A673 (cell line): ENCODE data around the gene LEPROT. TPM values are rescaled to one million over a fixed set of nuclear protein-coding genes. Genes with fewer than 3 reads are reported as not detected.
A peak's percentile ranks its signal among the peaks of the same experiment; 100 is the strongest.

Experiments used
- BruUV-seq: library from RNA; stranded (reverse); fragments of 400-500 nt; replicated peaks from 2 replicates; lab custom pipeline; 2021; lab: Mats Ljungman, UMichigan
- CTCF ChIA-PET: fragments of 300-600 bp; sonication (Branson Sonifier 250); formaldehyde crosslinking; loops from one replicate; lab custom pipeline; 2022; ENCODE audit warnings: antibody characterized with exemption; lab: Charles Lee
- POLR2A ChIA-PET: fragments of 300-600 bp; sonication (Branson Sonifier 250); formaldehyde crosslinking; loops from one replicate; lab custom pipeline; 2022; ENCODE audit warnings: antibody characterized with exemption; ENCODE audit not compliant: low non-redundant PET; lab: Charles Lee
- DNase-seq: peaks from one replicate; pipeline ENCODE4 v3.0.0-alpha.2; 2015; ENCODE audit warnings: low spot score
- H3K27ac ChIP-seq: fragments of 200-600 bp; sonication (generic); 2 replicates; pipeline ENCODE4 v1.5.1; 2016; ENCODE audit warnings: mixed run types, low read depth, mild to moderate bottlenecking, mixed read lengths, antibody characterized with exemption, low read length; ENCODE audit not compliant: poor library complexity, severe bottlenecking
- H3K27me3 ChIP-seq: fragments of 200-600 bp; sonication (generic); replicated peaks from 2 replicates; pipeline ENCODE4 v1.6.1; 2017; ENCODE audit warnings: mixed run types, low read depth, mild to moderate bottlenecking, mixed read lengths, antibody characterized with exemption, low read length; ENCODE audit not compliant: insufficient read depth, poor library complexity
- H3K36me3 ChIP-seq: fragments of 200-600 bp; sonication (generic); 2 replicates; pipeline ENCODE4 v1.6.1; 2016; ENCODE audit warnings: mixed run types, mild to moderate bottlenecking, mixed read lengths, antibody characterized with exemption, low read length; ENCODE audit not compliant: insufficient read depth, poor library complexity, severe bottlenecking
- H3K4me1 ChIP-seq: fragments of 200-600 bp; sonication (generic); 2 replicates; pipeline ENCODE4 v1.6.1; 2017; ENCODE audit warnings: mixed run types, mild to moderate bottlenecking, mixed read lengths, antibody characterized with exemption, low read length; ENCODE audit not compliant: insufficient read depth, poor library complexity, severe bottlenecking
- H3K4me3 ChIP-seq: fragments of 200-600 bp; sonication (generic); 2 replicates; pipeline ENCODE4 v1.5.1; 2016; ENCODE audit warnings: low read depth, mixed run types, mild to moderate bottlenecking, mixed read lengths, low read length; ENCODE audit not compliant: poor library complexity, severe bottlenecking
- H3K9me3 ChIP-seq: fragments of 200-600 bp; sonication (generic); 2 replicates; pipeline ENCODE4 v1.6.1; 2016; ENCODE audit warnings: mixed run types, low read depth, mild to moderate bottlenecking, mixed read lengths, antibody characterized with exemption, low read length; ENCODE audit not compliant: poor library complexity, severe bottlenecking
- CTCF ChIP-seq: fragments of 300-800, 200-600 bp; sonication (generic); conservative IDR thresholded peaks from 2 replicates; pipeline ENCODE4 v1.5.1; 2017; ENCODE audit warnings: low read depth, mild to moderate bottlenecking, antibody characterized with exemption, low read length, moderate library complexity, mixed read lengths
- EZH2 ChIP-seq: fragments of 200-600 bp; sonication (generic); IDR thresholded peaks from 2 replicates; pipeline ENCODE4 v1.6.1; 2017; ENCODE audit warnings: borderline replicate concordance, low read depth, mild to moderate bottlenecking, mixed read lengths, antibody characterized with exemption, low read length; ENCODE audit not compliant: poor library complexity, severe bottlenecking
- intact Hi-C: fragments of 100-400 bp; cut with micrococcal nuclease; formaldehyde crosslinking; loops from one replicate; pipeline ENCODE4 v1.10.0; 2022; ENCODE audit not compliant: unreplicated experiment
- total RNA-seq: library from RNA; stranded (reverse); gene quantifications from 2 replicates; pipeline ENCODE4 v1.2.3, GENCODE V29; 2021

The LEPROT gene
- total RNA-seq, 1 experiment from 2014 or later, result 24.8 TPM

- Histone ChIP-seq H3K36me3 (no peaks in the 10 kb centered on the region), H3K4me1 (no peaks in the 10 kb centered on the region), H3K9me3 (no peaks in the 10 kb centered on the region), H3K27me3 (no peaks in the 10 kb centered on the region), H3K4me3 (no peak overlapping the region), H3K27ac (no peak overlapping the region)
- intact Hi-C loops, result no loop called here
- ChIA-PET POLR2A (no interaction called here), CTCF (no interaction called here)
- BruUV-seq, result TSS peak; percentile 14
- no peak for DNase-seq
- TF ChIP-seq EZH2 (no peak), CTCF (no peak)
These were observed 12.4 kb downstream of the LEPROT start for GRCh38 chr1:65432918-65433317.

GRCh38 chr1:65434255-65434654, 13.8 kb downstream of the LEPROT start:
- DNase-seq, result no peak
- TF ChIP-seq EZH2, result no peak
- TF ChIP-seq CTCF, result peak; percentile 26; the same call in 1 of the 2 replicates
- H3K4me3 ChIP-seq, result no peak overlapping the region
- BruUV-seq, result no TSS peak
- H3K27me3 ChIP-seq, result no peaks in the 10 kb centered on the region
- no peaks in the 10 kb centered on the region for H3K9me3 ChIP-seq
- CTCF ChIA-PET, result no interaction called here
- H3K36me3 ChIP-seq, result no peaks in the 10 kb centered on the region
- no peaks in the 10 kb centered on the region for H3K4me1 ChIP-seq
- POLR2A ChIA-PET, result no interaction called here
- H3K27ac ChIP-seq, result no peak overlapping the region
- intact Hi-C loops, result no loop called here

- no TSS peak for BruUV-seq
These were observed 14.3 kb downstream of the LEPROT start for GRCh38 chr1:65434760-65435159.

More at GRCh38 chr1:65434760-65435159, 14.3 kb downstream of the LEPROT start:
- no peaks in the 10 kb centered on the region for H3K9me3 ChIP-seq
- H3K4me3 ChIP-seq, result no peak overlapping the region
- TF ChIP-seq EZH2, result no peak
- TF ChIP-seq CTCF, result no peak
- intact Hi-C loops, result no loop called here
- DNase-seq, result no peak
- ChIA-PET POLR2A (no interaction called here), CTCF (no interaction called here)
- H3K36me3 ChIP-seq, result no peaks in the 10 kb centered on the region
- H3K27ac ChIP-seq, result no peak overlapping the region
- H3K4me1 ChIP-seq, result no peaks in the 10 kb centered on the region
- no peaks in the 10 kb centered on the region for H3K27me3 ChIP-seq
